ENCODE results near the gene BARX1.

DNA sequence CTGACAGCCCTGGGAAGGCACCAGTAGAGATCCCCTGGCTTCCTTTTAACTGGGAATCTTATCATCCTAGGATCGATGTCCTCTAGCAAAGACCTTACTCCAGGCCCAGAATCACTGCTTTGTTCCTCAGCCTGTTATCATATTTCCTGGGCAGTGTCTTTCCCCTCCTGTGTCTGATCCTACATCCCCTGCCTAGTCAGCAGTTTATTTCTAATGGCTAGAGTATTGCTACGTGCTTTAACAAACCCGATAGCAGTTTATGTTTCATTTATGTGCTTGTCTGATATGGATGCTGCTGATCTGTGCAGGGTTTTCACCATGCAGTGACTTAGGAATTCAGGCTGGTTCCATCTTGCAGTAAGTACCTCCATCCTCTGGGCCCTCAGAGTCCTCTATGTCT, 20.9 kb upstream of the BARX1 start:
- TF ChIP-seq, protein P1, sequence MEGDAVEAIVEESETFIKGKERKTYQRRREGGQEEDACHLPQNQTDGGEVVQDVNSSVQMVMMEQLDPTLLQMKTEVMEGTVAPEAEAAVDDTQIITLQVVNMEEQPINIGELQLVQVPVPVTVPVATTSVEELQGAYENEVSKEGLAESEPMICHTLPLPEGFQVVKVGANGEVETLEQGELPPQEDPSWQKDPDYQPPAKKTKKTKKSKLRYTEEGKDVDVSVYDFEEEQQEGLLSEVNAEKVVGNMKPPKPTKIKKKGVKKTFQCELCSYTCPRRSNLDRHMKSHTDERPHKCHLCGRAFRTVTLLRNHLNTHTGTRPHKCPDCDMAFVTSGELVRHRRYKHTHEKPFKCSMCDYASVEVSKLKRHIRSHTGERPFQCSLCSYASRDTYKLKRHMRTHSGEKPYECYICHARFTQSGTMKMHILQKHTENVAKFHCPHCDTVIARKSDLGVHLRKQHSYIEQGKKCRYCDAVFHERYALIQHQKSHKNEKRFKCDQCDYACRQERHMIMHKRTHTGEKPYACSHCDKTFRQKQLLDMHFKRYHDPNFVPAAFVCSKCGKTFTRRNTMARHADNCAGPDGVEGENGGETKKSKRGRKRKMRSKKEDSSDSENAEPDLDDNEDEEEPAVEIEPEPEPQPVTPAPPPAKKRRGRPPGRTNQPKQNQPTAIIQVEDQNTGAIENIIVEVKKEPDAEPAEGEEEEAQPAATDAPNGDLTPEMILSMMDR (IDR thresholded peaks at IDR 0.05; ENCODE audit: low read length) = no peak
- TF ChIP-seq EZH2phosphoT487 (IDR thresholded peaks at IDR 0.05; ENCODE audit: low read length) (no peak), EZH2 (optimal IDR thresholded peaks at IDR 0.05; ENCODE audit: low read depth, low read length) (no peak)
